Endometrial microvascular endothelial cells (primary cell): ENCODE data around the gene KIF6. TPM values are rescaled to one million over a fixed set of nuclear protein-coding genes. Genes with fewer than 3 reads are reported as not detected.

Experiments used
- in situ Hi-C: cut with HindIII; loops from 2 replicates; pipeline ENCODE4 v1.10.0; 2017; ENCODE audit warnings: low sequenced_read_pairs, low pct_unique_long_range_greater_than_20kb; ENCODE audit errors: inconsistent ontology term
- total RNA-seq: library from RNA; depleted of rRNA; stranded (reverse); fragments of >200 nt; gene quantifications from one replicate; pipeline ENCODE4 v1.2.3, GENCODE V29; 2015; ENCODE audit errors: inconsistent ontology term

The KIF6 gene
- total RNA-seq, 1 donor from 2014 or later: not detected

DNA sequence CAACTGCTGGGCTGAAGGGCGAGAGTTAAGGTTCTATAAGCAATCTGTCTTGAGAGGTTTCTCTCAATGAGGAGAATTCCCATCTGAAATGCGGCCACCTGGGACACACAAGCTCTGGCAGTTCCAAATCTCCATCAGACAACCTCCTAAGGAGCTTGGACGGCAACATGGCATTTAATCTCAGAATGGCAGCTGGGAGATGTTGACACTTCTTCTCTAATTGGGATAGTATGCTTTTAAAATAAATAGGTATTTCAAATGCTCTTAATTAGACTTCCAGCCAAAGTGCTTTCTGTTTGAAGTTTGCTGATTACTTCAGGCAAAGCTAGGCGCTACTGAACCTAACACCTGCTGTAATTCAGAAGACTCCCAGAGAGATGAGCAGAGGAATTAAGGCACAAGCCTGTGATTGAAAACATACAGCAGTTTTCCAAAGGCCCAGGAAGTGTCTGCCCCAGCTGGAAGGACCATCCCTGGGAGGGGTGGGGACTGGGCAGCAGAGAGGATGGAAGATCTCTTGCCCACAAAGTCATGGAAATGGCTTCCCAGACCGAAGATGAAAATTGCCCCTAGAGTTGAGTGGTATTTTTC is 343.6 kb downstream of the KIF6 start:
- in situ Hi-C loops: no loop called here

DNA sequence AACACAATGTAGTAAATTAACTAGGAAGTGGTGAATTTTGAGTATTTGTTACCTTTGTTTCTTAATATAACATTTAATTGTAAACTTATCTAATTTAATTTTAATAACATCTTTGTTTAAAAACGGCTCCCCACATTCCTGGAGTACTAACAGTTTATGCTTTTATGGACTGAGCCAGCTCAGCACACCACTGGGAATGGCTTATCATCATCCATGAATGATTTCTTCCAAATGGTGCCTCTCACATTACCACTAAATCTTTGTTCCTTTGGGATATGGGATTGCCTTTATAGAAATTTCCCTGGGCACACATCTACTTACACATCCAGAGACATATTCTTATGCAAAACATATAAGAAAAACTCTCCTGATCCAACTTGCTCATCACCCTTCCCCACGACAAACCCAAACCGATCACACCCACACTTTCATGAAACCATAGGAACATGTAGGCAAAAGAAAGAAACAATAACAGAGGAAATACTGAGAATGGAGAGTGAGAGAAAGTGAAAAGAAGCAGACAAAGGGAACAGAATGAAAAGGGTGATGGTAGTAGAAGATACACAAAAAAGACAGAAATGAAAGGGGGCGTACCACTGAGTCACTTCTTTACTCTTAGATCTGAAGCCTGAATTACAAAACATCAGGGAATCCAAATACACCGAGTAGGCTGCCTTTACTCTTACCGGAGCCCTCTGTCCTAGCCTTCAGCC is 344.2 kb downstream of the KIF6 start:
- in situ Hi-C loops: no loop called here

DNA sequence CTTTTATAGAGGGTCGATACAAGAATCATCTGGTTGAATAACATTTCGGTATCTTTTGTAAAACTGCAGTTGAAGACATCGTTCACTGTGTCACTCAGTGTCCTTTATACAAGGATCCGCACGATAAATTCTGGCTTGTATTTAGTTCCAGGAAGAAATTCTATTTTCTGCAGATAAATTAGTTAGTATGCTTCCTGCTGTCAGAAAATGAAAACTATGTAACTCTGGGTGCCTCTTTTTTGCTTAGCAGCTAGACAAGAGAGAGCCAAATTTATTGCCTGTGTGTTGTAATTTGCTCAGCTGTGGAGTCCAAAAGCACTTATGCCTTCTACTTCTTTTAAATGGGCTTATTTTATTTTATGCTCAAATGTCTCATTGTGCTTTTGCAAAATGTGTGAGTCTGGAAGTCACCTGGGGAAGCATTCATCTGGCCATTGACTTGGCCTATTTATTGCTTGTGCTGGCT is 346.2 kb downstream of the KIF6 start:
- in situ Hi-C loops: no loop called here

DNA sequence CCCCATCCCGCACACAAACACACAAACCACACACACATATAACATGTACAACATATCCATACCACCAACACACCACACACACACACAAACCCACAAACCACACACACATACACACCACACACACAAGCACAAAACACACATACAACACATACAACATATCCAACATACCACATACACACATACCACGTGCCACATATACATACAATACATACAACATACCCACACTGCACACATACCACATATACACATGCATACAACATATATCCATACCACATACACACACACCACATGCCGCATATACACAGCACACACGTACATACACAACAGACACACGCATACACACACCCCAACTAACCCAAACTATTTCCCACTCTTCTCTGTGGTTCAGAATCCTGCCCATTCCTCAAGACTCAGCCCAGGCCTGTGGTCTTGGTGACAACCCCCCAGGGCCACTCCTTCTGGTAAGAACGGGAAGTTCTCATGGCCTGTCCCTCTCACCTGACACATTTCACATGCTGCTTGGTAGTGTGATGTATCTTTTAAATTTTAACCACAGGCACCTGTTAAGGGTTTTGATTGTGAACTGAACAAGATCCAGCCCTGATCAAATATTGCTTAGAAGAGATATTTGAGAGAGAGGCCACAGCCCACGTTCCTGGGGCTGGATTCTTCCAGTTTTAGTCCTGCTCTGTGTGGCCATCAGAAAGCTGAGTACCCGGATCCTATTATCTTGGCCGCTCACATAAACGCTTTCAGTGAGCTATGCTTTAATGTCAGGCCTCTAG is 346.8 kb downstream of the KIF6 start:
- in situ Hi-C loops: no loop called here

DNA sequence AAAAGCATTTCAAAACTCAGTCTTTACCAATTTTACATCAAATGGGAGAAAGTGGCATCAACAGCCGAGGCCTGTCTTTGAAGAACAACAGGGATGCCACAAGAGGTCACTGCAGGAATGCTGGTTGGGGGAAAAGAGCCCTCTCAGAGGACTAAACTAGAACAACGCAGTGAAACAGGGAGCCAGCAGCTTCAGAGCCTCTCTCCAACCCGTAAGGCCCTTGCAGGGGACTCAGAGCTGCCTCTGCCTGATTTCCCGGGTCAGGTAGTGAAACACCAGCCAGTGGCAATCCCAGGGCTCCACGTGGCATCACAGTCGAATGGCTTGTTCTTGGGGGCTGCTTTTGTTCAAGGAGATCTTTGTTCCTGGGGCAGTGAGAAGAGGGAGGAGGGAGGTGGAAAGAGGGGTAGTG is 347.7 kb downstream of the KIF6 start:
- in situ Hi-C loops: no loop called here

DNA sequence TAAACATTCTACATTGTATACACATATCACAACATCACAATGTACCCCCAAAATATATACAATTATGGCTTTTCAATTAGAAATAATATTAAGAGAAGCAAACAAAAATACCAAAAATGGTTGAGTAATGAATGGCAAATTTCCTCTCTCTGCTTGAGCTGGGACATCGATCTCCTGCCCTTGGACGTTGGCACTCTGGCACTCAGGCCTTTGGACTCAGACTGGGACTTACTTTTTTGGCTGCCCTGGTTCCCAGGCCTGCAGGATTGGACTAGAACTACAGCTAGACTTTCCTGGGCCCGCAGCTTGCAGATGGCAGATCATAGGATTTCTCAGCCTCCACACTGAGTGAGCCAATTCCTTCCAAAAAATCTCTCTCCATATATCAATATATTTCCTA is 349.8 kb downstream of the KIF6 start:
- in situ Hi-C loops: no loop called here

- in situ Hi-C loops: no loop called here
Observed at GRCh38 chr6:39370390-39370789, 354.8 kb downstream of the KIF6 start.

DNA sequence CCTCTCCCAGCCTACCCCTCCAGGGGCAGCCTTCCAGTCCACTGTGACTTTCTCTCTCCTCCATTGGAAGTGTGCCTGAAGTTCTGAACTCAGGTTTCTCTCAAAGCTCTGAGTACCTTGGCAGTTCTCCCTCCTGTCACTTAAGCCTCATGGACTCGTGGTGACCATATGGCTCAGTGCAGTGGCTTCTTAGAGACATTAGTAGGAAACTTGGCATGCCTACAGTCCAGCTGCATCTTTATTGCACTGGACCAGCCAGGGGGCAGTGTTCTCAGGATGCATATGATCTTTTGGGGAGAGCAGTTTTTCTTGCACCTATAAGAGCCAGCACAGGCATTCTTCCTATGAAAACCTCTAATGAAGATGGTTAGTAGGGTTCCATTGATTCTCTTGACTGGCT is 355.2 kb downstream of the KIF6 start:
- in situ Hi-C loops: no loop called here

DNA sequence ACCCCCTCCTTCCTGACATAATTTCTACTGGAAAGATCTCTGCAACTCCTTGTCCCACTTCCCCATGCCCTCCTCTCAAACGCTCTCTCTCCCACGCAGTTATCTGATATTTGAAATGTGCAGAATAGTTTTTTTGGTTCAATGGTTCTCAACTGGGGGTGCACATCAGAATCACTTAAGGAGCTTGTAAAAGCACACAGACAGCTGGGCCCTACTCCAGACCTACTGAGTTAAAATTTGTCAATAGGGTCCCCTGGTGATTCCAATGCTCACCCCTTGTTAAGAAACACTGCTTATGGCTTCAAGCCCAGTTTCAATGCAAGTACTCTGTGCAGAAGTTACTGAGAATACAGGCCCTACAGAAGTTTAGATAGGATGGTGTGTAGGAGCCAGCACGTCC is 357.5 kb downstream of the KIF6 start:
- in situ Hi-C loops: no loop called here

DNA sequence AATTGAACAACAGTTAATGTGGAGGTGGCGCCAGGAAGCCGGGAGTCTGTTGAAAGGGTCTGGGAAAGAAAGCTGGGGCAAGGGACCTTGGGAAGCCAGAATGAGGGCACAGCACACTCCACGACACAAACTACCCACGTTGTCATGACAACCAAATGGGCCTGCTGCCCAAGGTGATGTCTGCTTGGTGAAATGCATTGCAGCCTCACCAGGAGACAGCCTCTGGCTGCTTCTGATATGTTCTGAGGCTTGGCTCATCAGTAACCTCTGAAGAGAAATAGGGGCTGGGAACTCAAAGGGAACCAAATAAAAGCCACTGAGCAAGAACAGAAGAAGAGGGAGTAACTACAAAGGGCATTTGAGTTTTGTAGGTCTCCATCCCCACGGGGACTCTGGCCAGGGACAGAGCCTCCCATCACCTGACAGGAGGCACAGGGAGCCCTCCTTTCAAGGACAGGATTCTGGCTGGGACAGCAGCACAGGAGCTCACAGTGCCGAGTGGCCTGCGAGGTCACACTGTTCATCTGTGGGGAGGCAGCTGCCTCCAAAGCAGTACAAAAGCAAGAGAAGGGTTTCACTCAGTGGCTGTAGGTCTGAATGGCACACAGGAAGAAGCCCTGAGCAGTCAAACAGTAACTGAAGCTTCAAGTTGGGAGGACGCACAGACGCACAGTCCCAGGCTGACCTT is 358.1 kb downstream of the KIF6 start:
- in situ Hi-C loops: no loop called here

GRCh38 chr6:39365281-39366074 is 359.7 kb downstream of the KIF6 start:
- in situ Hi-C loops: no loop called here

- in situ Hi-C loops: no loop called here
Observed at GRCh38 chr6:39363280-39363679, 361.9 kb downstream of the KIF6 start.

DNA sequence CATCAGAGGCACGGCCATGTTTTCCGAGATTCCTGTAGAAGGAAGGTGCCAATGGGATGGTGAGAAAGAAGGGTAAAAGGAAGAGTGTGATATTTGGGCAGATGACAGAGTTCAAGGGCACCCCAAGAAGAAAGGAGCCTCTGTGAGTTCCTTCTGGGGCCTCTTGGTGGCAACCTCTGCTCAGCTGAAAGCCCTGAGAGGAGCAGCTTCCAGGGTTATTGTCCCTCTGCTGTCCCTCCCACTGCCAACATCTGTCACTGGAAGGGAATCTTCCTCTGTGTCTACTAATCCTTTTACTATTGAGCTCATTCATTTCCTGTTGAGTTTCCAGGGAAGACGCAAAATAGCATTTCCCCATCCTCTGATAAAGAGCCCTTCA is 362.7 kb downstream of the KIF6 start:
- in situ Hi-C loops: no loop called here

GRCh38 chr6:39361657-39362486 is 363.3 kb downstream of the KIF6 start:
- in situ Hi-C loops: no loop called here

DNA sequence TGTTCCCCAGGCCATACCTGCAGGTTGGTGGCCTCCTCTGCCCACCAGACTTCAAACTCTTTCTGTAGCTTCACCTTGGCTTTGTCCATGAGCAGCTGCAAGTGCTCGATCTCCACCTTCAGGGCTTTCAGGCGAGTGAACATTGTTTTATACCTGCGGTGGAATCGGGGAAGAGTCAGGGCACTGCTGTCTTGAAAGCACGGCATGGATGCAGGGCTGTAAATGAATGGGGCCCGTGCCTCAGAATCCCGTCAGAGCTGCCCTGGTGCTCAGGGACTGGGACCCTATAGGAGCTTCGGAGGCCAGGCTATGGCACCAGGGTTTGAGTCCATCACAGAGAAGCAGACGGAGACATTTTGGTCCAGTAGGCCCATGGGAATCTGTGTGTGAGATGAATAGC is 364.8 kb downstream of the KIF6 start:
- in situ Hi-C loops: no loop called here

DNA sequence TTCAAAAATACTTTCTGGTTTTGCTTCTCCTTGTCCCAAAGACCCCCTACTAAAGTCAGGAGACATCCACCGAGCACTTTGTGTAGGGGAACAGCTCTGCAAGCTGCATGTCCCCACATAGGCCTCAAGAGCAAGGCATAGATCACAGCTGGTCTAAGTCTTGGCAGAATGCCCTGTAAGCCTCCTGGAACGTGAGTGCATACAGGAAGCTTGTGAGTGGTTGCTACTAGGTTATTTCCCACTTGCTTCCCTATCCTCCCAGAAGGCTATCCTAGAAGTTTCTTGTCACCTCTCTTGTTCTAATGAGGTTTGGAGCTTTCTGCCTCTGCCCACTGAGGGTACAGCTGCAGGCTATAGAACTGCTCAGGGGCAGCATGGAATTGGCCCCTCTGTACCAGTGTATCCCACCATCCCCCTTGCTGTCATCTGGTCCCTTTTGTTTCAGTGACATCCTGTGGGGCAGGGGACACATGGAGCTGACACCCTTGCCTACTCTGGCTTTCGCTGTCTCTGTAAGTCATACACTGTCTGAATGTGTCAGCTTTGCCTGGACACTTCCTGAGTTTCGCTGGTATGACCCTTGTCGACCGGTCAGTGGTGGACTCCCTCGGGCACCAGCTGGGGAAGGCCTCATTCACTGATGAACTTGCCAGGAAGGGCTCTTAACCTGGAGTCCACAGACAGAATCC is 367.1 kb downstream of the KIF6 start:
- in situ Hi-C loops: no loop called here

GRCh38 chr6:39353698-39354315 is 371.4 kb downstream of the KIF6 start:
- in situ Hi-C loops: no loop called here
